C1 segment of cervical spinal cord (tissue), 14 donors: Measurements from ENCODE around the gene LRP10.
"Not testable (repeated sequence)": the region's sequence is repeated elsewhere in the genome, so short reads cannot be mapped to it uniquely, and the experiment has no call there.

Experiments
- DNase-seq, 14 donors: peaks; one replicate each; lab custom pipeline; 2025; lab: John Stamatoyannopoulos, UW

LRP10 gene, protein sequence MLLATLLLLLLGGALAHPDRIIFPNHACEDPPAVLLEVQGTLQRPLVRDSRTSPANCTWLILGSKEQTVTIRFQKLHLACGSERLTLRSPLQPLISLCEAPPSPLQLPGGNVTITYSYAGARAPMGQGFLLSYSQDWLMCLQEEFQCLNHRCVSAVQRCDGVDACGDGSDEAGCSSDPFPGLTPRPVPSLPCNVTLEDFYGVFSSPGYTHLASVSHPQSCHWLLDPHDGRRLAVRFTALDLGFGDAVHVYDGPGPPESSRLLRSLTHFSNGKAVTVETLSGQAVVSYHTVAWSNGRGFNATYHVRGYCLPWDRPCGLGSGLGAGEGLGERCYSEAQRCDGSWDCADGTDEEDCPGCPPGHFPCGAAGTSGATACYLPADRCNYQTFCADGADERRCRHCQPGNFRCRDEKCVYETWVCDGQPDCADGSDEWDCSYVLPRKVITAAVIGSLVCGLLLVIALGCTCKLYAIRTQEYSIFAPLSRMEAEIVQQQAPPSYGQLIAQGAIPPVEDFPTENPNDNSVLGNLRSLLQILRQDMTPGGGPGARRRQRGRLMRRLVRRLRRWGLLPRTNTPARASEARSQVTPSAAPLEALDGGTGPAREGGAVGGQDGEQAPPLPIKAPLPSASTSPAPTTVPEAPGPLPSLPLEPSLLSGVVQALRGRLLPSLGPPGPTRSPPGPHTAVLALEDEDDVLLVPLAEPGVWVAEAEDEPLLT

DNA sequence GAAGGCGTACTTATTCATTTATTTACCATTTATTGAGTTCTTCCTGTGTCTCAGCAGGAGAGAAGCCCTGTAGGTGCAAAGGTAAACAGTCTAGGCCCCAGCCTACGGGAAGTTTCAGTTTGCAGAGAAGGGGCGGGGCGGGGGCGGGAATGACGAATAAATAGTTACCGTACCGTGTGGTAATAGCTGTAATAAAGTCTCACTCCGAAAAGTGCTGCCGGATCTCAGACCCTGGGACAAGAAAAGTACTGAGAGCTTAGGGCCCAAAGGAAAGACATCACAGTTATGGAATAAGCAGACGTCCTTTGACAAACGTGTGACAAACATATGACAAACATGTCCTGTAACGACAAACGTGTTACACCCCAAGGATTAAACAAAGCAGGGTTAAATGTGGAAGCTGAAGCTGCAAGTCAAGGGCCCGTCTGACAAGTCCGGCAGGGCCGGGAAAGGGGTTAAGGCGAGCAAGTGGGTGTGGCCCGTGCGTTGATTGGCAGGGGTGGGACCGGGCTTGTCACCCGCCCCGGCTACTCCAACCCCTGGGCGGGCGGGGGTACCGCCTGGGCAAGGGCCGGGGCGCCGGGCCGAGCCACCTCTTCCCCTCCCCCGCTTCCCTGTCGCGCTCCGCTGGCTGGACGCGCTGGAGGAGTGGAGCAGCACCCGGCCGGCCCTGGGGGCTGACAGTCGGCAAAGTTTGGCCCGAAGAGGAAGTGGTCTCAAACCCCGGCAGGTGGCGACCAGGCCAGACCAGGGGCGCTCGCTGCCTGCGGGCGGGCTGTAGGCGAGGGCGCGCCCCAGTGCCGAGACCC, at the start of gene LRP10:
TSS of gene LRP10 (plus strand) at position 517 of the 809 bp plus-strand sequence. CDS start 564 bp downstream, outside the sequence.
- peak in 13 of 14 donors; percentile 44 to 91 (median 82) for DNase-seq

DNA sequence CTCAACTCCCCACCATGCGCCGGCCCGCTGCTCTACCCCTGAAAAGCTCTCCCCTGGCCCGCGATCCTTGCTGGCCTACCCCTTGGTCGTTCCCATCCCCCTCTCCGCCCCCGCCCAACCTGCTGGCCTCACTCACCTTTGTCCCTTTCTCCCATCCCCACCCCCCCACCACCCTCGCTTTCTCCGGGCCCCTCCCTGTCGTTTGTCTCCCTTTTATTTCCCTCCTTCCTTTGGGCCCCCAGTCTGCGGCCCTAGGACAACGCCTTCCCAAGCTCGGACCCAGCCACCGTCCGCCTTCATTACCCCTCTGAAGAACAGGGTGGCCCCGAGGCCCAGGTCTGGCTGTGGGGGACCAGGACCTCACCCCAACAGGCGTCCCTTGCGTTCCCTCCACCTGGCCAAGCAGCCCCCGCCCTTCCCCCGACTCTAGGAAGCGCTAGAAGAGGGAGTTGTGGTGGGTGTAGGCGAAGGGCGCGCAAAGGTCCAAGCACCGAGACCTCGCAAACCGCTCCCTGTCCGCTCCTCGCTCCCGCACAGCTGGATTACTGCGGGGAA, 49.4 kb upstream of the LRP10 start:
- no peak for DNase-seq

DNA sequence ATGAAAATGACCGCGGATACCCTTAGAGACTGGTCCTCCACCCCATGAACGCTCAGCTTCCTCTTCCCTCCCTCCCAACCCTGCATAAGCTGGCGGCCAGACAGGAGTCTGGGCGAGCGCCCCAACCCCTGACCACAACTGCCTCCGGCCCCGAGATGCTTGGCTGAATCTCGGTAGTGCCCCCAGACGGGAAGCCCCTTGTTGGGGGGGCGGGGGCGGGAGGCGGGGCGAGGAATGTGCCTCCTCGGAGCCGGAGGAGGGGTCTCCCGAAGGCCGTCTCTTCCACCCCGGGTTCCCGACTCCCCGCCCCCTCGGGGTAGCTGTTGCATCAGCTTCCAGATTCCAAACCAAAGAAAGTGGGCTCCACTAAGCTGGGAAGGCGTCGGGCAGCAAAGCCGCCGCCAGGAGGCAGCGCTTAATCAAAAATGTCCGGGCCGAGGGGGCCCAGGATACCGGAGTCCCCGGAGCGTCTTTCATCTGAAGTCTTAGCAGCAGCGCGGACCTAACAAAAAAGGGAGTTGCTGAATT, 48.9 kb upstream of the LRP10 start:
- DNase-seq = peak in 12 of 14 donors; percentile 20 to 84 (median 60)

DNA sequence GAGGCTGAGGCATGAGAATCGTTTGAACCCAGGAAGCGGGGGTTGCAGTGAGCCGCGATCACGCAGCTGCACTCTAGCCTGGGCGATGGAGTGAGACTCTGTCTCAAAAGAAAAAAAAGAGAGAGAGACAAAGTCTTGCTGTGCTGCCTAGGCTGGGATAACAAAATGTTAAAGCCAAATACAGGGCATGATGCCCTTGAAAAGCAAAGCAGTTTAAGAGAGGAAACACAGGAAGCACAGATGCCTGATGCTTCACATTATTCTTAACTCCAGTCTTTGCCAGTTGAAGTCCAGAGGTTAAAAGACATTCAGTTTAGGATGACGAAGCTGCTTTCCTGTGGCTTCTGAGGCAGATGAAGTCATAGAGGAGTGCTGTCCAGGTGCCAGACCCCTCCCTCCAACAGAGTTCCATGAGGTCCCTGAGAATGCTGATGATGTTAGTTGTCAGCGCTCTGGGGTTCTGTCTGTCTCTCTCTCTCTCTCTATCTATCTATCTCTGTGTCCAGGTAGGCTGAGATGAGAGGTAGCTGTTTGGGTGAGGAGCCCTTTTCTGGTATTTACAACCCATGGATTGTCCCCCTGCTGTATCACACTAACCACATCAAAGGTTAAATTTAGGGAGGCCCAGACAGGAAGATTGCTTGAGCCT, 46.7 kb upstream of the LRP10 start:
- no peak for DNase-seq

DNA sequence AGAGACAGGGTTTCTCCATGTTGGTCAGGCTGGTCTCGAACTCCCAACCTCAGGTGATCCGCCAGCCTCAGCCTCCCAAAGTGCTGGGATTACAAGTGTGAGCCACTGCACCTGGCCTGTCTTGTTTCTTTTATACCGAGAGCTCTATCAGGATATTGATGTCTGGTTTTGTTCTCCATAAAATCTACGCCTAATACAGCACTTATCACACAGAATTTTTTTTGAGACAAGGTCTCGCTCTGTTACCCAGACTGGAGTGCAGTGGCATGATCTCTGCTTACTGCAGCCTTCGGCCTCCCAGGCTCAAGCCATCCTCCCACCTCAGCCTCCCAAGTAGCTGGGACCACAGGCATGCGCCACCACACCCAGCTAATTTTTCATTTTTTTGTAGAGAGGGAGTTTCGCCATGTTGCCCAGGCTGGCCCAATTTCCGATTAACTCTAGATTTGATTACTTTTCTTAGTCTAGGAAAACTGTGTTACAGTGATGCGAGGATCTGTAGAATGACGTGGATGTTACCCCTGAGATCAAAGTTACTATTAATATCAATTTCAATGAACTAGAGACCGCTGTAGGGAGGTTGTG, 42.4 kb upstream of the LRP10 start:
- not testable (repeated sequence) for DNase-seq

DNA sequence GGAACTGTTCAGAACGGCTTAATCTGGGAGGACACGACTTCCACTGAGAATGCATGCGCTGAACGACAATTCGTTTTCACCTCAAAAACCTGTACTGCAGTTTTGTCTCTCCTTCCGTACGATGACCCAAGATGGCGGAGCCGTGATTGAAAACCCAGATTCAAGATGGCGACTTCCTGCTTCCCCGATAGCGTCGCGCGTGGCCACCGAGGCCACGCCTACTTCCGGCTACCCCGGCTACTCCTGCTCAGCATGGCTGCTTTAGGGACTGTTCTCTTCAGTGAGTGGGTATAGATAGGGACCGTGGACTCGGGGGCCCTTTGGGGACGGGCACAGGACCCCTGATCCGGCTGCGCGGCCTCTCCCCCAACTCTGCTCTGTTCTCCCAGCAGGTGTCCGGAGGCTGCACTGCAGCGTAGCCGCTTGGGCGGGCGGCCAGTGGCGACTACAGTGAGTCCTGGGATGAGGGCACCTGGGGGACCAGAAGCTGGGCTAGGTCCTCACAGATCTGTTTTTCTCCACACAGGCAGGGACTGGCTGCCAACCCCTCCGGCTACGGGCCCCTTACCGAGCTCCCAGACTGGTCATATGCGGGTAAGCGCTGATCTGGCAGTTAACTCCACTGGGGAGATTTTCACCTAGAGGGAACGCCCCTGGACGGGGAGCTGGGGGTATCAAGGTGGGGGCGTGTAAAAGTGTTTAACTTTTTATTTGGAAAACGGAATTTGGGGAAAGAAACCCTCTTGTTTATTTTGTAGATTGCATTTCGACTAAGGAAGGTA, 41.7 kb upstream of the LRP10 start, which contains the start of gene MRPL52:
TSS of gene MRPL52 (plus strand) at position 227 of the 782 bp plus-strand sequence. CDS start at position 253, 26 bp downstream.
- peak; percentile 35 to 91 (median 83) for DNase-seq

DNA sequence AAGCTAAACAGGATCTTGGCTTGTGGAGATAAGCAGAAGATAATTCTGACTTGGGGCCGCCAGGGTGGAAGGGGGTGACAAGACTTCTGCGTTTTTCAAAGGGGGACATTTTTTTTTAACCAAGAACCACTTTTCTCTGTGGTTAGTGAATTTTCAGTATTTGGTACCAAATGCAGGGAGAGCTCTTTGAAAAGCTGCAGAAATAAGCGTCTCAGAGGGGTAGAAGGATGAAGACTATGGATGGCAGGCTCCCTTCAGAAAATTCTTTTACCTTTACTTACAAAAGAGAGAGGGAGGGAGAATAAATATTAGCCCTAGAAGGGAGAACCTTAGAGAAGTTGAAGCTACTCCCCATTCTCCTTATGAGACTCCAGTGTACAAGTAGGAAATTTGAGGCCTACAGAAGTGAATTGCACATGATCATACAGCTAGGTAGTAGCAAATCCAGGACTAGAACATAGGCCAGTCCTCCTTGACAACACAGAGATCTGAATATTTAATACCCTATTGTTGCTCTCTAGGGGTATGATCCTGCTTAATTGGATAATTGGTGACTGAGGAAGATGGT, 41.0 kb upstream of the LRP10 start:
- DNase-seq = no peak

DNA sequence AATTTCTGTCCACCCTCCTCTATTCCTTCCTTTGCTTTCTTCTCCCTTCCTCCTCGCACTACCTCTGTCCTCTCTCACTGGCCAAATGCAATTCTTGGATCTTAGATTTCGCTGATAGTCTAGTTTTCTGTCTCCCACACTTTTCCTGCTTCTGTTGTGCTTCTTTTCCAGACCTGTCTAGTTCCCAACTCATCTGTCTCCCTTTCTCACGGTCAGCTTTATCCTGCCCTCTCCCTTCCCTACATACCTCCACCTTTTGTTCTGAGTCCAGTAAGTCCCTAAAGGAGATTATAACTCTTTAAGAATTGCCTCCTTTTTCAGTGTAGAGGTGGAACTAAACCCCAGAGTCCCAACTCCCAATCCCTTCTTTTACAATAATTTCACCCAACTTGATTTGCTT, 36.0 kb upstream of the LRP10 start:
- no peak for DNase-seq

DNA sequence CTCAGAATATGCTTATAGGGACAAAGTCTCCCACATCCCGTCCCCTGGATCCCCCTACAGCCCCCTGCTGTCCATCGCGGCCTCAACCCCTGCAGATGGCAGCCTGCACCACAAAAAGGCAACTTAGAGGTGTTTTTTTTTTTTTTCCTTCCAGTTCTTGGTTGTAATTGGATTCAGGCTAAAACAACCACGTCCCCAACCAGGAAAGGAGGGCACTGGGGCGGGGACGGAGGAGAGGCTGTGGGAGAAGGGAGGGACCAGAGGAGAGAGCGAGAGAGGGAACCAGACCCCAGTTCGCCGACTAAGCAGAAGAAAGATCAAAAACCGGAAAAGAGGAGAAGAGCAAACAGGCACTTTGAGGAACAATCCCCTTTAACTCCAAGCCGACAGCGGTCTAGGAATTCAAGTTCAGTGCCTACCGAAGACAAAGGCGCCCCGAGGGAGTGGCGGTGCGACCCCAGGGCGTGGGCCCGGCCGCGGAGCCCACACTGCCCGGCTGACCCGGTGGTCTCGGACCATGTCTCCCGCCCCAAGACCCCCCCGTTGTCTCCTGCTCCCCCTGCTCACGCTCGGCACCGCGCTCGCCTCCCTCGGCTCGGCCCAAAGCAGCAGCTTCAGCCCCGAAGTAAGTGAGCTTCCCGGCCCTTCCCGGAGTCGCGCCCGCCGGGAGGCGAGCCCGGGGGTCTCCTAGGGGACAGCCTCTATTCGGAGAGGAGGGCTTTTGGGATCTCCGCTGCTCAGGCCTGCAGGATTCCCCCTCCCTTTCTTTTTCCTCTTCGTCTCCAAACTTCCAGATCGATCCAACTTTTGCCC, 35.0 kb upstream of the LRP10 start, which contains the start of gene MMP14:
TSS of gene MMP14 (plus strand) at position 285 of the 813 bp plus-strand sequence. CDS start at position 518, 233 bp downstream.
- DNase-seq = peak in 7 of 14 donors; percentile 11 to 49 (median 32)

DNA sequence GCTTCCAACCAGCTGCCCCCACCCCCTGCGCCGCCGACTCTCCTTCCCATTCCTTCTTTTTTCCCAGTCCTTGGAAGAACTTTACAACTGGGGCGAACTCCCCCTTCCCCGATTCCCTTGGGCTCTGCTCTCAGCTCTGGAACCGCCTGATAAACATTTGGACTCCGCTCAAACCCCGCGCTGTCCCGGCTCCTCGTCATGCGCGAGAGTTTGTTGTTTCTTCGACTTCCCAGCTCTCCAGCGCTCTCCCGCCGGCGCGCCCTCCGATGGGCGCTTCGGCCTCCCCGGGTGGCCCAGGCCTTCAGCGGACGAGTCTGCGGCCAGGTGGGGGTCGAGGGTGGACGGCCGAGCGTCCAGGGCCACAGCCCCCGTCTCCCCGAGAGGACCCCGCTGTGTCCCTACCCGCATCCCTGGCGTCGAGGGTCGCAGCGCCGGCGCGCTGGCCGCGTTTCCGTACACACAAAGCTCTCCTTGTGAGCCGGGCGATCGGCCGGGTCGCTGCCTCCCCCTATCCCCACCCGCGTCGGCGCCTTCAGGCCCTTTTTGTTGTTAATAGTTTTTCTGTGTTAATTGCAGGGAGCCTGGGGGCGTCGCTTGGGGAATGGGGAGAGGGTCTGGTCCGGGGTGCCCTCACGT, 34.3 kb upstream of the LRP10 start:
- peak in 6 of 14 donors; percentile 31 to 62 (median 48) for DNase-seq

DNA sequence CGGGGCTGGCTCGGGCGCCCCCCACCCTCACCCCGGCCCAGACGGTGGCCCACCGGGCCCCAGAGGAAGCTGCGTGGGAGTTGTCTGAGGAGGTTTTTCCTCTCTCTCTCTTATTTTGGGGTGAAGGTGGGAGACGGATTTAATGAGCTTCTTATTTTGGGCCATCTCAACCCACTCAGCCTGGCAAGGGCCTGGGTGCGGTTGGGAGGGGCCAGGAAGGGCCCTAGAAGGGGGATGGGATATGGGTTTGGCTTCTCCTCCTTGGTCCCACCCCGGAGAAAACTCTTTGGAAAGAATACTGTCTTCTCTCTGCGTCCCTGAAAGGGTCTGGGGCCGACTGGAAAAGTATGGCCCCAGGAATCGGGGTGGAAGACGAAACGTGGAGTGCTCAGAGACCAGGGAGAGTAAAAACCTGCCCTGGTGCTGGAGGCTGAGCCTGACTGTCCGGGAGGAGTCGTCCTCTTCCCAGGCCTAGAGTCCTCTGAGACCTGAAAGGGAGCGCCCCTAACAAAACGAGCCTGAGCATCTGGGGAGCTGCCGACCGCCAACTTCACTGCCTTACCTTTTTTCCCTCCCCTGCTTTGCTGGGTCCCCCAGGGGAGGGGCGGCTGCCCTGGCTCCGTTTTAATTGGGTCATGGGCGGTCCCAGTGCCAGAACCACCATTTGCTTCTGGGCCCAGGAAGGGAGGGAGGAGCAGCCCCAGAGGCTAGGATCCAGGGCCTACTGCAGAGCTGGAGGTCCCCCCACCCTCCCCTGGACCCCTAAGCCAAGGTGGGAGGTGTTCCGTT, 33.6 kb upstream of the LRP10 start:
- peak in 6 of 14 donors; percentile 25 to 66 (median 60) for DNase-seq

DNA sequence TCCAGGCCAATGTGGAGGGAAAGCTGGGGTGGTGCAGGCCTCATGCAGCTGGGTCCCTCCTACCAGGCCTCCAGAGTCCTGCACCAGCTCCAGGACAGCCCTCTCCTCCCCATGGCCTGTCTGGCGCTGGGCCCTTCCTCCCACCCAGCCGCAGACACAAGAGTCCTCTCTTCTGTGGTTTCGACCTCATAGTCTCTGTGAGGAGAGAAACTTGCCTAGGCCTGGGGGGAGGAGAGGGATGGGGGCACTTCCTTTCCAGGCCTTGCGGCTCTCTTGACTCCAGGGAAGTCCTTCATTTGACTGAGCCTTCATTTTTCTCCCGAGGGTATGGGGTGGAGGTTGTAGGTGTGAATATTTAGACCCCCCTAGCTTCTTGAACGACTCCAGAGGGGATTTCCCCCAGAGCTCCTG, 32.9 kb upstream of the LRP10 start:
- peak in 3 of 14 donors; percentile 42 to 64 (median 53) for DNase-seq

DNA sequence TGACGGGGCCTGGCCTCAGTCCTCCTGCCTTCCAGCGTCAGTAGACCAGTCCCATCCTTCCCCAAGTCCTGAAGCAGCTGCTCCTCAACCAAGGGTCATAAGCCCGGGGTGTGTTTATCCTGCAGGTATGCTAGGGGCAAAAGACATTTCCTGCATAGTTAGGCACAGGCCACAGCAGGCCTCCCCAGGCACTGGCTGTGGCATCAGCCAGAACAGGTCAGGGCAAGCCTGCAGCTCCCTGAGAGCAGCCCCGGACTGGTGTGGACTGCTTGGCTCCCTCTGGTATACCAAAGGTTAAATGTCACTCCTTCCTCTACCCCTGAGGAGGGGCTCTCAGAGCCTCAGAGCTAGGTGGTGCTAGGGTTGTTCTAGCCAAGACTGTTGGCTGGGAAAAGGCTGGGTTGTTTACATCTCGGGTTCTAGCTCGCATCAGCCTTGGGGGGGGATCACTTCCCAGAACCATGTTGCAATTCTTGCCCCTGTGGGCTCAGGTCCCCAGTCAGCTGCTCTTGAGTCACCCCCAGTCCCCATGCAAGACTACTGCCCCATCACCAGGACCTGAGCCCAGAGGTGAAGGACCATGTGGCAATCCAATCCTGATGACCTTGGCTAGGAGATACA, 32.3 kb upstream of the LRP10 start:
- DNase-seq = peak in 1 of 14 donors; percentile 48

DNA sequence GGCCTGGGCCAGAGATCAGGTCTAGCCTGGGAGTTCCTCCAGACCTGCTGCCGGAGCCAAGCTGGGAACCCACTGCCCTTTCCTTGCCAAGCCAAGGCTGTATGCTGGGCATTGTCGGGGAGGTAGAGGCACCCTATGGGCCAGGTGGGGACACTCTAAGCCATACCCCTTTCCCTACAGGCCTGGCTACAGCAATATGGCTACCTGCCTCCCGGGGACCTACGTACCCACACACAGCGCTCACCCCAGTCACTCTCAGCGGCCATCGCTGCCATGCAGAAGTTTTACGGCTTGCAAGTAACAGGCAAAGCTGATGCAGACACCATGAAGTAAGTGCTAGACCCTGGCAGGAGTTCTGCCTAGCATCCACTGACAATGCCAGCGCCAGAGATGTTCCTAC, 30.2 kb upstream of the LRP10 start:
- no peak for DNase-seq

DNA sequence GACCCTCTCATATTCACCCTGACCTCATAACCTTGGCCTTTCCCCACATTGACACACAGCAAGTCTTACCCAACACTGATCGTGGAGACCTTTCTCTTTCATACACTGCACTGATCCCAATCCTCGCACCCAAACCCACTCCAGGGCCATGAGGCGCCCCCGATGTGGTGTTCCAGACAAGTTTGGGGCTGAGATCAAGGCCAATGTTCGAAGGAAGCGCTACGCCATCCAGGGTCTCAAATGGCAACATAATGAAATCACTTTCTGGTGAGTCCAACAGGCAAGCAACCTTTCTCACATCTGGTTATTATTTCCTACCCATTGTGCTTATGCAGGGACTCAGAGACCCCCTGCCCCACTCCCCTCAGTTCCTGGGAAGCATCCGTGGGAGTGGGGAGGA, 29.8 kb upstream of the LRP10 start:
- DNase-seq = no peak
